ENCODE results near the gene RAPGEF3.

DNA sequence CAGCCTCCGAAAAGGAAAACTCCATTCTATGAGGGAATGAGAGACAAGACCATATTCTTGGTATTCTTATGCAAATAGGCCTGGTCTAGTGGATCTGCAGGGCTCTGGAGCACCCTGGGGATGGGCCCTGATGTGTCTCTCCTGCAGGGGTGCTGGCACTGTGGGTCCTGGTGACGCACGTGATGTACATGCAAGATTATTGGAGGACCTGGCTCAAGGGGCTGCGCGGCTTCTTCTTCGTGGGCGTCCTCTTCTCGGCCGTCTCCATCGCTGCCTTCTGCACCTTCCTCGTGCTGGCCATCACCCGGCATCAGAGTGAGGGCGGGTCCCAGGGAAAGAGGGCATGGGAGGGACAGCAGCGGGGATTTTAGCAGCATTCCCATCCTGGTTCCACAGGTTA lies 20.2 kb upstream of the RAPGEF3 start:
- TF ChIP-seq, protein P1, sequence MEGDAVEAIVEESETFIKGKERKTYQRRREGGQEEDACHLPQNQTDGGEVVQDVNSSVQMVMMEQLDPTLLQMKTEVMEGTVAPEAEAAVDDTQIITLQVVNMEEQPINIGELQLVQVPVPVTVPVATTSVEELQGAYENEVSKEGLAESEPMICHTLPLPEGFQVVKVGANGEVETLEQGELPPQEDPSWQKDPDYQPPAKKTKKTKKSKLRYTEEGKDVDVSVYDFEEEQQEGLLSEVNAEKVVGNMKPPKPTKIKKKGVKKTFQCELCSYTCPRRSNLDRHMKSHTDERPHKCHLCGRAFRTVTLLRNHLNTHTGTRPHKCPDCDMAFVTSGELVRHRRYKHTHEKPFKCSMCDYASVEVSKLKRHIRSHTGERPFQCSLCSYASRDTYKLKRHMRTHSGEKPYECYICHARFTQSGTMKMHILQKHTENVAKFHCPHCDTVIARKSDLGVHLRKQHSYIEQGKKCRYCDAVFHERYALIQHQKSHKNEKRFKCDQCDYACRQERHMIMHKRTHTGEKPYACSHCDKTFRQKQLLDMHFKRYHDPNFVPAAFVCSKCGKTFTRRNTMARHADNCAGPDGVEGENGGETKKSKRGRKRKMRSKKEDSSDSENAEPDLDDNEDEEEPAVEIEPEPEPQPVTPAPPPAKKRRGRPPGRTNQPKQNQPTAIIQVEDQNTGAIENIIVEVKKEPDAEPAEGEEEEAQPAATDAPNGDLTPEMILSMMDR (conservative IDR thresholded peaks at IDR 0.05 in 1 of 2, IDR thresholded peaks at IDR 0.05 in 1 of 2; ENCODE audit: extremely low read depth in 1 of 2, insufficient read depth in 1 of 2, low read depth in 1 of 2, low read length in 2 of 2), result no peak
- TF ChIP-seq EZH2 (IDR thresholded peaks at IDR 0.05; ENCODE audit: borderline replicate concordance, low read length), result no peak
